Smooth muscle cell (in vitro differentiated cells): ENCODE results near the gene LSM5. TPM values are rescaled to one million over a fixed set of nuclear protein-coding genes. Genes with fewer than 3 reads are reported as not detected.

Experiments used
- DNase-seq: peaks from one replicate; lab custom pipeline; 2025; ENCODE audit not compliant: unreplicated experiment; lab: John Stamatoyannopoulos, UW
- H2AFZ ChIP-seq: fragments of 200-600 bp; sonication (generic); 2 replicates; pipeline ENCODE4 v1.6.0; 2016; ENCODE audit warnings: antibody characterized with exemption, low read depth, mild to moderate bottlenecking
- H3F3A ChIP-seq: fragments of 200-600 bp; sonication (generic); 2 replicates; pipeline ENCODE4 v1.6.0; 2017; ENCODE audit warnings: antibody characterized with exemption, low read depth
- H3K27ac ChIP-seq: fragments of 200-600 bp; sonication (generic); 2 replicates; pipeline ENCODE4 v1.5.1; 2016; ENCODE audit warnings: low read depth, mild to moderate bottlenecking
- H3K27me3 ChIP-seq: fragments of 200-600 bp; sonication (generic); 2 replicates; pipeline ENCODE4 v1.6.1; 2016; ENCODE audit warnings: low read depth, mild to moderate bottlenecking
- H3K36me3 ChIP-seq: fragments of 200-600 bp; sonication (generic); 2 replicates; pipeline ENCODE4 v1.5.1; 2016; ENCODE audit warnings: low read depth
- H3K4me1 ChIP-seq: fragments of 200-600 bp; sonication (generic); 2 replicates; pipeline ENCODE4 v1.5.1; 2016; ENCODE audit warnings: low read depth
- H3K4me2 ChIP-seq: fragments of 200-600 bp; sonication (generic); 2 replicates; pipeline ENCODE4 v1.6.0; 2016; ENCODE audit warnings: mild to moderate bottlenecking
- H3K4me3 ChIP-seq: fragments of 200-600 bp; sonication (generic); 2 replicates; pipeline ENCODE4 v1.5.1; 2016; ENCODE audit warnings: mild to moderate bottlenecking
- H3K79me2 ChIP-seq: fragments of 200-600 bp; sonication (generic); 2 replicates; pipeline ENCODE4 v1.6.0; 2016; ENCODE audit warnings: low read depth, mild to moderate bottlenecking
- H3K9ac ChIP-seq: fragments of 200-600 bp; sonication (generic); 2 replicates; pipeline ENCODE4 v1.6.0; 2016; ENCODE audit warnings: low read depth
- H3K9me3 ChIP-seq: fragments of 200-600 bp; sonication (generic); replicated peaks from 2 replicates; pipeline ENCODE4 v1.5.1; 2016; ENCODE audit warnings: low read depth
- H4K20me1 ChIP-seq: fragments of 200-600 bp; sonication (generic); 2 replicates; pipeline ENCODE4 v1.6.0; 2016; ENCODE audit warnings: low read depth
- WGBS: methylation state at CpG from one replicate; pipeline ENCODE4 v1.1.7; 2016; ENCODE audit warnings: low lambda C conversion rate; 5-methylcytosine and 5-hydroxymethylcytosine counted together
- polyA plus RNA-seq: library from polyadenylated mRNA; unstranded; fragments of >200 nt; fragmentation: Nextera tagmentation; extraction: Ambion mirVana; gene quantifications from 2 replicates; pipeline ENCODE4 v1.2.1, GENCODE V29; 2016
- total RNA-seq: library from RNA; depleted of rRNA; stranded (reverse); fragments of >200 nt; gene quantifications from 2 replicates; pipeline ENCODE4 v1.2.3, GENCODE V29; 2014
- TF ChIP-seq, protein P1 (sequence below): fragments of 200-600 bp; sonication (generic); IDR thresholded peaks from 2 replicates; pipeline ENCODE4 v1.5.1; 2017; ENCODE audit warnings: borderline replicate concordance, mild to moderate bottlenecking, antibody characterized with exemption; ENCODE audit not compliant: insufficient read depth, poor library complexity, severe bottlenecking

Gene LSM5
- total and polyA plus RNA-seq, 2 experiments from 2014 or later = 65.0 to 89.6 TPM

- no peak for DNase-seq
- H3K9ac ChIP-seq = no peak overlapping the region
- H2AFZ ChIP-seq = no peak overlapping the region
- peaks cover 69% of the 10 kb centered on the region for H3K79me2 ChIP-seq
- H3K27me3 ChIP-seq = no peaks in the 10 kb centered on the region
- no peak overlapping the region for H3K4me3 ChIP-seq
- no peaks in the 10 kb centered on the region for H3F3A ChIP-seq
- H3K27ac ChIP-seq = no peak overlapping the region
- TF ChIP-seq, protein P1, sequence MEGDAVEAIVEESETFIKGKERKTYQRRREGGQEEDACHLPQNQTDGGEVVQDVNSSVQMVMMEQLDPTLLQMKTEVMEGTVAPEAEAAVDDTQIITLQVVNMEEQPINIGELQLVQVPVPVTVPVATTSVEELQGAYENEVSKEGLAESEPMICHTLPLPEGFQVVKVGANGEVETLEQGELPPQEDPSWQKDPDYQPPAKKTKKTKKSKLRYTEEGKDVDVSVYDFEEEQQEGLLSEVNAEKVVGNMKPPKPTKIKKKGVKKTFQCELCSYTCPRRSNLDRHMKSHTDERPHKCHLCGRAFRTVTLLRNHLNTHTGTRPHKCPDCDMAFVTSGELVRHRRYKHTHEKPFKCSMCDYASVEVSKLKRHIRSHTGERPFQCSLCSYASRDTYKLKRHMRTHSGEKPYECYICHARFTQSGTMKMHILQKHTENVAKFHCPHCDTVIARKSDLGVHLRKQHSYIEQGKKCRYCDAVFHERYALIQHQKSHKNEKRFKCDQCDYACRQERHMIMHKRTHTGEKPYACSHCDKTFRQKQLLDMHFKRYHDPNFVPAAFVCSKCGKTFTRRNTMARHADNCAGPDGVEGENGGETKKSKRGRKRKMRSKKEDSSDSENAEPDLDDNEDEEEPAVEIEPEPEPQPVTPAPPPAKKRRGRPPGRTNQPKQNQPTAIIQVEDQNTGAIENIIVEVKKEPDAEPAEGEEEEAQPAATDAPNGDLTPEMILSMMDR = no peak
- no peaks in the 10 kb centered on the region for H3K36me3 ChIP-seq
- no peaks in the 10 kb centered on the region for H3K4me1 ChIP-seq
- WGBS = 66% methylated on average over 2 of the region's 2 CpGs
- H4K20me1 ChIP-seq = no peaks in the 10 kb centered on the region
- peaks cover 3% of the 10 kb centered on the region for H3K9me3 ChIP-seq
- no peak overlapping the region for H3K4me2 ChIP-seq
Observed at GRCh38 chr7:32518534-32519140, 28.5 kb upstream of the LSM5 start.

DNA sequence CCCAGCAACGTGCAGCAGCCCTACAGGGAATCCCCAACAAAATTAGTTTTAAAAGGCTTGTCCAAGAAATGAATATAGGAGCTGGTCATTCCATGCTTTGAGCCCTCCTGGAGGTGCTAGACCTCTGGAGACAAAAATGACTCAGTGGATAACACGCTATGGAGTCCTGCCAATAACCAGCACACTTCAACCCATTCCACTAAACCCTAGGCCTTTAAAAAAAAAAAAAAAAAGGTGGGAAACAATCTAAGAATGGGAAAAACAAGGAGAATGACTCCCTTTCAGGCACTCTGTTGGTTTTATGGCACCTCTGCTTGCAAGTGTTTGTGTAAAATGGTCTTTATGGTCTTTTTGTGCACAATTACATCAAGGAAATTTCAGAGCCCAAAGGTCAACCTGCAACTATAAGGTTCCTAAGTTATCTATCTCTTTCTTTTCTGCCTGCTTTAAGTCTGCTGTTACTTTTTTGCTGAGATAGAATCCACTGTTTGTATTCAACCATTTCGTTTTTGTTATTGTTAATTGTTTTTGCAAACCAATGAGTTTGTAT lies 26.4 kb upstream of the LSM5 start:
- peak overlapping the region; percentile 76 for H3K27ac ChIP-seq
- no peak for DNase-seq
- 95% methylated on average over 3 of the region's 3 CpGs for WGBS

GRCh38 chr7:32515890-32516550 lies 25.8 kb upstream of the LSM5 start:
- Histone ChIP-seq H4K20me1 (peaks cover 12% of the 10 kb centered on the region), H3K27me3 (no peaks in the 10 kb centered on the region), H3F3A (no peaks in the 10 kb centered on the region), H3K79me2 (peaks cover 76% of the 10 kb centered on the region), H3K27ac (peak overlapping the region; percentile 76), H2AFZ (no peak overlapping the region), H3K9me3 (peaks cover 3% of the 10 kb centered on the region), H3K4me3 (no peak overlapping the region), H3K4me1 (no peaks in the 10 kb centered on the region), H3K4me2 (no peak overlapping the region), H3K36me3 (no peaks in the 10 kb centered on the region), H3K9ac (no peak overlapping the region)
- TF ChIP-seq, protein P1 = no peak
- 86% methylated on average over 3 of the region's 3 CpGs for WGBS
- no peak for DNase-seq

More for the DNA sequence above, 26.4 kb upstream of the LSM5 start:
- H3K4me2 ChIP-seq = no peak overlapping the region
- no peaks in the 10 kb centered on the region for H3K4me1 ChIP-seq
- TF ChIP-seq, protein P1 = no peak
- peaks cover 75% of the 10 kb centered on the region for H3K79me2 ChIP-seq
- no peaks in the 10 kb centered on the region for H3F3A ChIP-seq
- H3K27me3 ChIP-seq = no peaks in the 10 kb centered on the region
- H3K9me3 ChIP-seq = peaks cover 3% of the 10 kb centered on the region
- no peak overlapping the region for H3K9ac ChIP-seq
- H2AFZ ChIP-seq = no peak overlapping the region
- peak overlapping the region; percentile 8 for H3K4me3 ChIP-seq
- H3K36me3 ChIP-seq = no peaks in the 10 kb centered on the region
- H4K20me1 ChIP-seq = peaks cover 7% of the 10 kb centered on the region

DNA sequence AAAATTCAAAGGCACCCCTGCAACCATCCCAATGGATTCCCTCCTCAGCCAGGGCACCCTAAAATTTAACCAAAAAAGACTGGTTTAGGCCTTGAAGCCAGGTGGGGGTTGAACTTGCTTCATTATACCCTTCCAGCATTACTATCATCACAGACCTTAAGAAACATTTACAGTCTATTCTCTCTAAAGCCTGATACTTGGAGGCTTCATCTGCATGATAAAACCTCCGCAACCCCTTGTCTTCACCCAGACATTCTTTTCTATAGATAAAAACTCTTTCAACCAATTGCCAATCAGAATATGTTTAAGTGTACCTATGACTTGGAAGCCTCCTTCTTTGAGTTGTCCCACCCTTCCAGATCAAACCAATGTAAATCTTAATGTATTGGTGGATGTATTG lies 23.0 kb upstream of the LSM5 start:
- Histone ChIP-seq H3K27me3 (no peaks in the 10 kb centered on the region), H2AFZ (no peak overlapping the region), H3F3A (no peaks in the 10 kb centered on the region), H4K20me1 (peaks cover 25% of the 10 kb centered on the region), H3K27ac (no peak overlapping the region), H3K4me2 (no peak overlapping the region), H3K9ac (no peak overlapping the region), H3K4me3 (no peak overlapping the region), H3K4me1 (no peaks in the 10 kb centered on the region), H3K79me2 (peaks cover 76% of the 10 kb centered on the region), H3K9me3 (no peaks in the 10 kb centered on the region), H3K36me3 (no peaks in the 10 kb centered on the region)
- no peak for DNase-seq
- WGBS = 96% methylated on average over 1 of the region's 1 CpG
- TF ChIP-seq, protein P1 = no peak
